GM19238 (cell line): ENCODE measurements around the gene KRT82.
"Not testable (repeated sequence)": the region's sequence is repeated elsewhere in the genome, so short reads cannot be mapped to it uniquely, and the experiment has no call there.

ENCODE experiments used
- DNase-seq: peaks from one replicate; pipeline ENCODE4 v3.0.0; 2011; ENCODE audit warnings: low spot score; ENCODE audit not compliant: insufficient read length

The KRT82 gene

DNA sequence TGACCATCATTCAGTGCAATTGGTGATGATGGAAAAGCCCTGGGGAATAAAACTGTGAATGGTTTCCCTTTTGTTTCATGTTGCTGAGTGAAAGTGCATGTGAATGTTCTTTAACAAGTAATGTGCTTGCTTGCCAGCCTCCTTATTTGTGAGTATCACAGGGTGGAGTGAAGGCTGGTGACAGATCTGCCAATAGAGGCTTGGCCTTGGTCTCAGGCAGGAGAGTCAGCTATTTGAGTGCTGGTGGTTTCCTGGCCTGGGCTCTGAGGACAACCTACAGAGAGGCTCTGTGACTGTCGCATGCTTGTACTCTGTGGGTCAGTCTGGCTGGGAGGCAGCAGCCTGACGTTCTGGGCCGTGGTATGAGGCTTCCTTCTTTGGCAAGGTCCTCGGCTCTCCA, 59.5 kb downstream of the KRT82 start:
- no peak for DNase-seq

DNA sequence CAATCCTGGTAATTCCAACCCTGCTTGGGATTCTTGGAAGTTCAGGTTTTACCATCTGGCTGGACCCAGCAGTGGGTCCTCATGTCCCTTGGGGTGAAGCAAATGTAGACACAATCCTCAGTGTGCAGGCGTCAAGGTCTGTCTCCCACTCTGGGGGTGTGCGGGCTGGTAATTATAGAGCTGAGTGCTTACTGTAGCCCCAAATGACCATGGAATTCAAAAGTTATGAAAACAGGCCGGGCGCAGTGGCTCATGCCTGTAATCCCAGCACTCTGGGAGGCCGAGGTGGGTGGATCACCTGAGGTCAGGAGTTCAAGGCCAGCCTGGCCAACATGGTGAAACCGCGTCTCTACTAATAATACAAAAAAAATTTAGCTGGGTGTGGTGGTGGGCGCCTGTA, 61.1 kb downstream of the KRT82 start:
- DNase-seq, result not testable (repeated sequence)

DNA sequence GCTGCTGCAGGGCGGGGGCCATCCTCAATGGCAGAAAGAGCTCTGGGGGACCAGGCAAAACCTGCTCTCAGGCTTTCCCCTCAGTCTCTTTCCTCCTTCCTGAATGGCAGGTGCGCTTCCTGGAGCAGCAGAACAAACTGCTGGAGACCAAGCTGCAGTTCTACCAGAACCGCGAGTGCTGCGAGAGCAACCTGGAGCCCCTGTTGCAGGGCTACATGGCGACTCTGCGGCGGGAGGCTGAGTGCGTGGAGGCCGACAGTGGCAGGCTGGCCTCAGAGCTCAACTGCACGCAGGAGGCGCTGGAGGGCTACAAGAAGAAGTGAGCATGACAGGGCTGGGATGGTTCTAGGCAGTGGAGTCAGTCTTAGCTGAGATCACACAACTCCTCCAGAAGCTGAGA, 62.0 kb downstream of the KRT82 start:
- DNase-seq, result no peak
